NCI-H1436 (cell line): Measurements from ENCODE around the gene SEC24C.
"Not testable (repeated sequence)": the region's sequence is repeated elsewhere in the genome, so short reads cannot be mapped to it uniquely, and the experiment has no call there.

Experiments
- DNase-seq: peaks from one replicate; lab custom pipeline; 2025; lab: John Stamatoyannopoulos, UW

SEC24C gene

GRCh38 chr10:73796035-73796434, 51.9 kb downstream of the SEC24C start:
- DNase-seq, result not testable (repeated sequence)

GRCh38 chr10:73796766-73797165, 52.6 kb downstream of the SEC24C start:
- DNase-seq, result no peak

- no peak for DNase-seq
These were observed 53.3 kb downstream of the SEC24C start for GRCh38 chr10:73797324-73798025.

DNA sequence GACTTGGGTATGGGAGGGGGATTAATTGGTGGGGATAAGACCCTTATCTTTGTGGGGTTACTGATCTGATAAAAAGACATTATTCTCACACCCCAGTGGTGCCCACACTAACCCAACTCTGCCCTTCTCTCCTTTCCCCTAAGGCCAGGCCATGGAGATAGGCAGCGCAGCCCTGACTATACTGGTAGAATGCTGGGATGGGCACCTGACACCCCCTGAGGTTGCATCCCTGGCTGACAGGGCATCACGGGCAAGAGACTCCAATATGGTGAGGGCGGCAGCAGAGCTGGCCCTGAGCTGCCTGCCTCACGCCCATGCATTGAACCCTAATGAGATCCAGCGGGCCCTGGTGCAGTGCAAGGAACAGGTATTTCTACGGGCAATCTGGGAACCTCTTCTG, 53.9 kb downstream of the SEC24C start:
- DNase-seq, result no peak

DNA sequence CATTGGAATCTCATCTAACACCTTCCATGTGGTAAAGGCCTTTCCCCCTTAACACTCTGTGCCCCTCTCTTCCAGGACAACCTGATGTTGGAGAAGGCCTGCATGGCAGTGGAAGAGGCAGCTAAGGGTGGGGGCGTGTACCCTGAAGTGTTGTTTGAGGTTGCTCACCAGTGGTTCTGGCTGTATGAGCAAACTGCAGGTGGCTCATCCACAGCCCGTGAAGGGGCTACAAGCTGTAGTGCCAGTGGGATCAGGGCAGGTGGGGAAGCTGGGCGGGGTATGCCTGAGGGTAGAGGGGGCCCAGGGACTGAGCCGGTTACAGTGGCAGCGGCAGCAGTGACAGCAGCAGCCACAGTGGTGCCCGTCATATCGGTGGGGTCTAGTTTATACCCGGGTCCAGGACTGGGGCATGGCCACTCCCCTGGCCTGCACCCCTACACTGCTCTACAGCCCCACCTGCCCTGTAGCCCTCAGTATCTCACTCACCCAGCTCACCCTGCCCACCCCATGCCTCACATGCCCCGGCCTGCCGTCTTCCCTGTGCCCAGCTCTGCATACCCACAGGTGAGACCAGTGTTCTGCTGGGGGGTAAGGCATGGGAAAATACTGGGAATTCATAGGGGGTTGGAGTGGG, 54.9 kb downstream of the SEC24C start:
- no peak for DNase-seq

- no peak for DNase-seq
These were observed 55.9 kb downstream of the SEC24C start for GRCh38 chr10:73799899-73800559.

GRCh38 chr10:73800560-73801252, 56.5 kb downstream of the SEC24C start:
- no peak for DNase-seq

GRCh38 chr10:73801253-73801590, 57.0 kb downstream of the SEC24C start:
- no peak for DNase-seq

GRCh38 chr10:73802276-73802991, 58.3 kb downstream of the SEC24C start:
- DNase-seq, result no peak

GRCh38 chr10:73803680-73804286, 59.6 kb downstream of the SEC24C start:
- DNase-seq, result no peak

DNA sequence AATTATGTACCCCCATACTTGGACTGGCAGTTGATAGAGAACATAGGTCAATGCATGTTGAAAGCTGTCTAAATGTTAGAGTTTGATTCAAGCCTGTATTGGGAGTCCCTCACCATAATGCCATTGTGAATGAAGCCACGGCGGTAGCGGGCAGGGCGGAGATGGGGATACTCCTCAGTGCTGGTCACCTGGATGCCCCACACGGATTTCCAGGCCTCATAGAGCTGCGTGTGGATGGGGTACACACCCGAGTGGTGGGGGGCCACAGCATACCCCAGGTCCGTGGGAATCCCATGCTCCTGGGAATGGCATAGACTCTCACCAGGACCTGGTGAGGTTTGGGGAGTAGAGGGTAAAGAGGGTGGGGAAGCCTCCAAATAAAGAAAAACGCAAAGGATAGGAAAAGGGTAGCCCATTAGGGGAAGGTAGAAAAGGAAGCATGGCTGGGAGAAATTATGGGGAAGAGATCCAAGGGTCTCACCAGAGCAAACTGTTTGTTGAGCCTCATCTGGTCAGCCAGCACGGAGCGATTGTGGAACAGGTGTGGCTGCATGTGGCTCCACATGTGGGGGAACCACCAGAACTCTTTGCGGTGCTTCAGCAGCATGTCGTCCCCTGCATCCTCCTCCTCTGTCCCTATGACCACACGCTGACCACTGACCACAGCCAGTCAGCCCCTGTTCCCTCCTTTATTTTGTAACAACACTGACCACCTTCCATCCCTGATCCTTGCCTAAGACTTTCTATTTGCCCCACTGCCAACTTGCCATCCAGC, 62.2 kb downstream of the SEC24C start:
- DNase-seq, result no peak

DNA sequence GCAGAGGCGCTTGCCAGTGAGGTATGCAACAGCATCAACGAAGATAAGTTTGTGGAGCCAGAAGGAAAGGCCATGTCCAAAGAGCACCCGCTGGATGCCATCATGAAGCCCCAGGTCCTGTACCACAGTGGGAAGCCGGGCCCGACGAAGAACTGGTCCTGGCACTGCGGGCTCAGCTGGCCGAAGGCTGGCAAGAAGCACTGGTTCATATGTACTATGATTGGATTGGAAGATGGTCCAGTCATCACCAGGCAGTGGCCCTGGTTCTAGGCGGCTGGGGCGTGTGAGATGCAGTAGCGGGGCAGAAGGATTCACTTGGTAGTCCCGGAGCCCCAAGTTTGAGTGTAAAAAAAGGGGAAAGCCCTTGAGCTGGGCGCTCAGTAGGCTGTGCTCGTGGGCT, 63.3 kb downstream of the SEC24C start:
- no peak for DNase-seq

- DNase-seq, result no peak
These were observed 64.0 kb downstream of the SEC24C start for GRCh38 chr10:73808021-73808815.

DNA sequence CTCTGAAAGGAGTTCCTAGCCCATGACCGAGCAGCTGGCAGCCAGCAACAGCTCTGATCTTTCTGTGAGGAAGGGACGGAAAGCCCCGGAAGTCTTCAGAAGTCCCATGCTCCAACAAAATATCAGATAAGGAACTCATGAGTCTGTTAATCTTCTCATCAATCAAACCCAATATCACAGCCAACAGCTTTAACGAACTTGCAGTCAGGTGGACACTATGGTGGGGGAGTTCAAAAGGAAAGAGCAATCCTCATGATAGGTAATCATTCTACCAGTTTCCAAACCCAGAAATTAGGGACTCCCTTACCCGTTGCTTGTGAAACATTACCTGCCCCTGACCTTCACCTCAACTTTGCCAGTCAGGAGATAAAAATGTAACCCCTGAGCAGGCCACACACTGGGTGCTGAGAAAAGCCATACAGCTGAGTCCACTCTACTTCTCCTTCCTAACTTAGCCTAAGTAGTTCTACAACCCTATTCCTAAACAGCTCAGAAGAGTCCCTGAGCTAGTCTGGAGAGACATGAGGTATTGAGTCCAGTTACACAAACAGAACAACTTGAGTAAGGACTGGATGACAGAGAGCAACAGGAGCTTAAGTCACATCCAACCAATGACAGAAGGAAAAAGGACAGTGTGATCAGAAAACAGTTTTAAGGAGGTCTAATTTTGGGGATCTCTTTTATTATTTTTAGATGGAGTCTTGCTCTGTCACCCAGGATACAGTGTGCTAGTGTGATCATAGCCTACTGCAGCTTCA, 65.1 kb downstream of the SEC24C start:
- no peak for DNase-seq

GRCh38 chr10:73810358-73810734, 66.2 kb downstream of the SEC24C start:
- DNase-seq, result no peak

DNA sequence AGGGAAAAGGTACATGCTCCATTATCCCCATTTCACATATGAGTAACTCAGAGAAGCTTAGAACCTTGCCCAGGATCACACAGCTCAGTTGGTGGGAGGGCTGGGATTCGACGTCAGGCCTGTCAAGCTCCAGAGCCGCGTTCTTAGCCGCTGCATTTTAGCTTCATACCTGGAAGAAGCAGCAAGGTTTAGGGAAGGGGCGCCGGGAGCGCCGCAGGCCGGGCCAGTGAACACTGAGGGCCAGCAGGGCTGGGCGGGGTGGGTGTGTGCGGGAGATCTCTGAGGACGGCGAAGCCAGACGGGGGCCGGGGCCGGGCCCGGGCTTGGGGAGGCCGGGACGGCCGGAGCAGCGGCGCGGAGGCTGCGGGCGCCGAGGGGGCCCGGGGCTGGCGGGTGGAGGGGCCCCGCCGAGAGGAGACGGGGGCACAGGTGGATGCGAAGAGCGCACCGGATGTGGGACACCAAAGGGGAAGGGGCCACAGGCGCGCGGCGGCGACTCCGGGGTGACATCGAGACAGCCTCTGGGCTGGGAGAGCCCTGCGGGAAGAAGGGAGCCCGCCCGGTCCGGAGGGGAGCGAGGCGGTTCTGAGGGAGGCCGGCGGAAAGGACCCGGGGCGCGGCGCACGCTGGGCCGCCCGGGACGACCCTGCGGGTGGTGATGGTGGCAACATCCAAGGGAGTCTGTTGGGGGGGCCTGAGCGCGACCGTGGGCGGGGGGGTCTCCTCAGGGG, 66.7 kb downstream of the SEC24C start:
- no peak for DNase-seq

- no peak for DNase-seq
These were observed 68.5 kb downstream of the SEC24C start for GRCh38 chr10:73812657-73813056.

DNA sequence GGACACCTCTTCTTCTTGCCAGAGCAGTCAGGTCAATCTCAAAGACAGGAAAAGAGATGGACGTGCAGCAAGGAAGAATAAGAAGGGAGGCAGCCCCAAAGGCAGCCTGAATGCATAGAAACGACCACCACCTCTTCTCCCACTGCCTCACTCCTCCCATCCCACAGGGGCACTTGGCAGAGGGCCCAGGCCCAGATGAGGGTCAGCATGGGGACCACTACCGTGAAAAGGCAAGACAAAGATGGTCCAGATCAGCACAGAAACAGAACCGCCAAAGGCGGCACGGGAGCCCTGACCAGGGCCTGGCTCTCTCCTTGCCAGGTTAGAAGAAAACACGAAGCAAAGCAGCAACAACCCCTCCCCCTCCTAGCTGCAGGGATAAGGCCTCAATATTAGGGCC, 69.2 kb downstream of the SEC24C start:
- no peak for DNase-seq
